Urinary bladder (tissue), 4 donors: ENCODE results near the gene C14orf132. TPM values are rescaled to one million over a fixed set of nuclear protein-coding genes. Genes with fewer than 3 reads are reported as not detected.

Experiments
- DNase-seq: peaks from one replicate; pipeline ENCODE4 v3.0.0-alpha.2; 2015; ENCODE audit errors: extremely low spot score
- H3K27ac ChIP-seq: one replicate; pipeline ENCODE4 v1.5.1; 2013; ENCODE audit warnings: low read depth, mild to moderate bottlenecking, moderate library complexity
- H3K36me3 ChIP-seq: one replicate; pipeline ENCODE4 v1.6.1; 2013; ENCODE audit warnings: mild to moderate bottlenecking, moderate library complexity; ENCODE audit not compliant: insufficient read depth
- H3K4me1 ChIP-seq: one replicate; pipeline ENCODE4 v1.6.1; 2013; ENCODE audit warnings: mild to moderate bottlenecking, moderate library complexity; ENCODE audit not compliant: insufficient read depth
- H3K4me3 ChIP-seq: one replicate; pipeline ENCODE4 v1.5.1; 2013; ENCODE audit warnings: low read depth, low read length
- WGBS: extraction: QIAGEN DNeasy Blood & Tissue Kit; methylation state at CpG from one replicate; pipeline ENCODE4 v1.1.7; 2013; 5-methylcytosine and 5-hydroxymethylcytosine counted together
- polyA plus RNA-seq: library from polyadenylated mRNA; stranded (reverse); fragments of 200-250 nt; gene quantifications from one replicate; pipeline ENCODE4 v1.2.3, GENCODE V29; 2013
- total RNA-seq: library from RNA; depleted of rRNA; stranded (reverse); fragments of >200 nt; gene quantifications from one replicate; pipeline ENCODE4 v1.2.3, GENCODE V29; 2014
- donor health status: healthy with polysubstance abuse.
- donor health status: healthy.

Gene C14orf132
- total and polyA plus RNA-seq, 2 donors: 18.7 to 26.2 TPM

DNA sequence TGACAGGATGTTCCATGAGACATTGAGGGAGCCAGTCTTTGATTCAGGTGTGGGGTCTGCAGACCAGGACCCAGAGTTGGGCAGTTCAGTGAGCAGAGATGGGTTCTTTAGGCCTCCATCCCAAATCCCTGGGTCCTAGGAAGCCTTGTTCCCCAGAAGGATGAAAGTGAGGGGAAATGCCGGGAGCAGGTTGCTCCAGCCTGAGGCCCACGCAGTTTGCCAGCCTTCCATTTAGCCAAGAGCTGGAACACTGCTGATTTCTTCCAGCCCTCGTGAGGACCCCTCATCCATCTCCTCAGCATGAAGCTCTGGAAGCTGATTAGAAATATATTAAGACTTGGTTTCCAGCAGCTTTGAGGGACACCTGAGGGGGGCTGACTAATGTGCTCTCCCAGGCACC lies 12.1 kb downstream of the C14orf132 start:
- DNase-seq: no peak
- no peak overlapping the region for H3K27ac ChIP-seq
- 96% methylated on average over 3 of the region's 3 CpGs for WGBS
- H3K4me3 ChIP-seq: no peak overlapping the region
- no peaks in the 10 kb centered on the region for H3K4me1 ChIP-seq
- H3K36me3 ChIP-seq: no peaks in the 10 kb centered on the region

DNA sequence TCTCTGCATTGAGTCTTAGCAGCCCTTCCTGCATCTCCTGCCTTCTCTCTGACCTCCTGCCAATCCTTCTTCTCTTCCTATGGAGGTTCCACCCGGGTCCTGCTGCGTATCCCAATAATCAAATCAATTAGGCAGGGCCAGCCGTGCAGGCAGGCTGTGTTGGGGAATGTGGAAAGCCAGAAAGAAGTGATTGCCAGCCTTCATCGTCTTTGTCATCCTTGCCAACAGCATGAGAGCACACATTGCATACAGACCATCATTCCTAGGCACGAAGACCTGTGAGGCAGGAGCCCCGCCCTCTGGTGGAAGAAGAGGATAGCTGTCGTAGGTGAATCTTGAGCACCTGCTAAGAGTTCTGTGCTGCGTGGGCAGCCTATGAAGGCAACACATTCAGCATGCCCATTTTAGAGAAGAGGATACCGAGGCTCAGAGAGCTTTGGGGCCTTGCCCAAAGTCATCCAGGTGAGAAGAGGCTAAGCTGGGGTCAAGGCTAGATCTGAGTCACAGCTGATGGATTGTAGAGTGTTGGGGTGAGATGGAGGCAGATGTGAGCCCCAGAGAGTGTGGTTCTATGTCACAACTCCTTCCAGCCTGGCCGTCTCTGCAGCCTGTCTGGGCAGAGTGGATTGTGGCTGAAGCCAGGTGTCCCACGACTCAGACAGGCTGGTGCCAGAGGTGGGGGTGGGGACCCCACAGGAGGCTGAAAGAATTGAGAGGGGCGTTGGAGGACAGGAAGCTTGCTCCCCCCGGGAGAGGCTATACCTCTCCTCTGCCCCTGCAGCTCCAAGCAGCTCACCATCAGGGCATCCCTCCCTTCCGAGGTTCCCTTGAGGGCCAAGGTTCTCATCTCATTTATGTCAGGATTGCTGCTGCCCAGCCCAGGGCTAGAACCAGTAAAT lies 12.7 kb downstream of the C14orf132 start:
- Histone ChIP-seq H3K36me3 (no peaks in the 10 kb centered on the region), H3K4me1 (no peaks in the 10 kb centered on the region), H3K4me3 (no peak overlapping the region), H3K27ac (no peak overlapping the region)
- WGBS: 82% methylated on average over 14 of the region's 14 CpGs
- no peak for DNase-seq

DNA sequence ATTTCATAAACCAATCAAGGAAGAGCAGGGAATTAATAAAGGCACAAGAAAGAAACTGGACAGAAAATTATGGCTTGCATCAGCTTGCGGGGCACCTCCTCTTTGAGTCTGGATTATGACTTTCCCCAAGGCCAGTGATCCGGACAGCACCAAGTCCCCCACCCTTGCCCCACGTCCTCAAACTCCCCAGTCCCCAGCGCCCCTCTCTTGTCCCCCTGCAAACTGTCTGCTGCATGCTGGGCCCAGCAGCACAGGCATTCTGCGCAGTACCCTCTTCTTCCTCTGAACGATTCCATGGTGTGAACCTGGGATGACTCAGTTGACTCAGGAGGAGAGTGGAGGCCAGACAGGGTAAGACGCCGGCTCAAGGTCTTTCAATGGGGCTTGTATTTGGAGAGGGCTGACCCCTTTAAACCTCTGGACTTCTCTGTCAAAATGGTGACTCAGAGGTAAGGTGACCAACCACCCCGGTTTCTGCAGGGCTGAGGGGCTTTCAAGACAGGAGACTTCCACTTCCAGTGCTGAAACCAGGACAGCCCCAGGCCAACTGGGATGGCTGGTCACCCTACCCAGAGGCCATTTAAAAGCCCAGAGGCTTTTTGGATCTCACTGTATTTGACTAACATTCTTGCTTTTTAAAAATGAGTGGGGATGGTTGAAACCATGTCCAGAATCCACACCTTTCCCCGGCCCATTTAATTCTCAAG lies 13.5 kb downstream of the C14orf132 start:
- Histone ChIP-seq H3K4me1 (no peaks in the 10 kb centered on the region), H3K36me3 (no peaks in the 10 kb centered on the region), H3K4me3 (no peak overlapping the region), H3K27ac (no peak overlapping the region)
- 89% methylated on average over 10 of the region's 10 CpGs for WGBS
- DNase-seq: no peak

DNA sequence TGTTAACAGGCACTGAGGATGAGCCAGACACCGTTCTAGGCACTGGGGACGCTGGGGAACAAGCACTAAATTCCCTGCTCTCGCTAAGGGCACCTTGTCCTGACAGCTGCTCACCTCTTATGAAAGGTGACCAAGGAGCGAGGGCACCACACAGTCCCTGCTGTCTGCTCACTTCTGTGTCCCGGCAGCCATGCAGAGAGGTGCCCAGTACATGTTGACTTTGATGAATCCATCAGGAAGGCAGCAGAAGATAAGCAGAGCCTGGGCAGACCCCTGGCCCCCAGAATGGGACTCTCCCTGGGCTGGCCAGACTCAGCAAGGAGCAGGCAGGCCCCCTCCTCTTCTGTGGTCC lies 14.1 kb downstream of the C14orf132 start:
- H3K4me1 ChIP-seq: no peaks in the 10 kb centered on the region
- H3K36me3 ChIP-seq: no peaks in the 10 kb centered on the region
- no peak for DNase-seq
- no peak overlapping the region for H3K27ac ChIP-seq
- no peak overlapping the region for H3K4me3 ChIP-seq
- WGBS: 87% methylated on average over 5 of the region's 5 CpGs

DNA sequence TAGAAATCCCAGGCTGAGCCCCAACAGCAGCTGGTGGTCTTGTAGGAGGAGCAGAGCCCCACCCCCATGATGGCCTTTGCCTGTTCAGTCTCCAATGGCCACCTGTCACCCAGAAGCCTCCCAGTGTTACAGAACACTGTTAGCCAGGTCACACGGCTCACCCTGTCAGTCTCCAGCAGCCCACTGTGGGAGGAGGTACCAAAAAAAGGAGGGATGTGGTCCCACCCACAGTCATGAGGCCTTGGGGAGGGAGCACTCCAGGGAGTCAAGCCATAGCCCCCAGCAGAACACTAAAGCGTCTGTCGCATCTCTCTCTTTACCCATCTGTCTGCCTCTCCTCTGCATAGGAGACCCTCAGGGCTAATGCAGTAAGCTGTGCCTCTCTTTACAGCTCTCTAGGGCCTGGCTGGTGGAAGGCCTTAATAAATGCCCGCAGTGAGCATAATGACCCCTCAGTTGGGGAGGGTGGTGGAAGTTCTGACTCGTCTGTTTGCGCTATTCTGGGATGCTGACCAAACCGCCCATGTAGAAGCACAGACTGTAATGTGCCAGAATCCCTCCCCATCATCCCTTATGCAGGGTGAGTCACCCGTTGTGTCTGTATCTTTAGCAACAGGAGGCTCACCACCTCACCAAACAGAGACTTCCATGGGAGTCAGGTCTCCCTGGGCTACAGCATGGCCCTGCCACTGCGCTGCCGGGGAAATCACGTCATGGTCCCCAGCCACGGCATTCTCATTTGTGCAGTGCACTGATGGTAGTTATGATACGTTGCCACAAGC lies 14.6 kb downstream of the C14orf132 start:
- DNase-seq: no peak
- Histone ChIP-seq H3K27ac (no peak overlapping the region), H3K4me1 (no peaks in the 10 kb centered on the region), H3K4me3 (no peak overlapping the region), H3K36me3 (no peaks in the 10 kb centered on the region)
- 41% methylated on average over 13 of the region's 13 CpGs for WGBS

DNA sequence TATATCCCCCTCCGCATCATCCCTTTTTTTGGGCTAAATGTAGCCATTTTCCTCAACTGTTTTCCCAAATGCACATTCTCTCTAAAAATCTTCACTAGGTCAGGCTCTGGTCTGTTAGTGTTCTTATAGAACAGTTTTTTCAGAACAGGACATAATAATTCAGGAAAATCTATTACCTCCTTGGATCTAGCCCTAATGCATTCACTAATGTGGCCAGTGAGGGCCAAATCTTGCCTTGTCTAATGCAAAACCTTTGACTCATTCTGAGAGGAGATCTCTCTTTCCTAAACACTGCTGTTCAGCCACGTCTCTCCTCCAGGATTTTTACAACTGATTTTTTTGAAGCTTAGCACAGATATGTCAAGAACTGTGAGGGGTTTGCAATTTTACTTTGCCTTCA lies 15.5 kb downstream of the C14orf132 start:
- Histone ChIP-seq H3K36me3 (no peaks in the 10 kb centered on the region), H3K4me1 (no peaks in the 10 kb centered on the region), H3K4me3 (no peak overlapping the region), H3K27ac (no peak overlapping the region)
- 72% methylated on average over 2 of the region's 2 CpGs for WGBS
- DNase-seq: no peak

DNA sequence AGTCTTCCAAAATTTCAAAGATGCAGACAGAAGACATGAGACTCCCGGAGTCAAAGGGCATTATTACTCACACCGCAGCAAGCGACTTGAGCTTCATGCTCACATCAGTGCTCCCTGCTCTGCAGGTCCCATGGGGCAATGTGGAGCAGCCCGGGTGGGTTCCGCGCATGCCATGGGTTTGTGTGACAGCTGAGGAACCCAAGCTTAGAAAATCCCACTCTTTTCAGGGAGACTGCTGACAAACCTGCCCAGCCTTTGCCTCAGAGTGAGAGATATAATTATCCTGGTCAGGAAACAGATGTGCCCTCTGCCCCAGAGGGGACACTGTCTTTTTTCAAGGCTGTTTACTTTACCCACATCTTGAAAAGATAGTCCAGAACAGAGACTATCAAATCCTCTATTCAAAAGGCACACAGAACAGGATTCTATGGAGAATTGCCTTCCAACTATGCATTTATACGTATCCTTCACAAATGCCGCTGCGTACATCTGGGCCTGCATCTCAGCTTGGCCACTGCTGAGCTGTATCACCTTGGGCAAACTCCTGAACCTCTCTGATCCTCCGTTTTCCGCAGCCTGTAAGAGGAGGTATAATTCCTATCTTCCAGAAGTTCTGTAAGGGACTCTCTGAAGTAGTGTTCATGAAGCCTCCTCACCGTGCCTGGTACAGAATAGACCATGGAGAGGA lies 16.0 kb downstream of the C14orf132 start:
- WGBS: 87% methylated on average over 12 of the region's 12 CpGs
- Histone ChIP-seq H3K36me3 (no peaks in the 10 kb centered on the region), H3K4me3 (no peak overlapping the region), H3K27ac (no peak overlapping the region), H3K4me1 (no peaks in the 10 kb centered on the region)
- DNase-seq: no peak

DNA sequence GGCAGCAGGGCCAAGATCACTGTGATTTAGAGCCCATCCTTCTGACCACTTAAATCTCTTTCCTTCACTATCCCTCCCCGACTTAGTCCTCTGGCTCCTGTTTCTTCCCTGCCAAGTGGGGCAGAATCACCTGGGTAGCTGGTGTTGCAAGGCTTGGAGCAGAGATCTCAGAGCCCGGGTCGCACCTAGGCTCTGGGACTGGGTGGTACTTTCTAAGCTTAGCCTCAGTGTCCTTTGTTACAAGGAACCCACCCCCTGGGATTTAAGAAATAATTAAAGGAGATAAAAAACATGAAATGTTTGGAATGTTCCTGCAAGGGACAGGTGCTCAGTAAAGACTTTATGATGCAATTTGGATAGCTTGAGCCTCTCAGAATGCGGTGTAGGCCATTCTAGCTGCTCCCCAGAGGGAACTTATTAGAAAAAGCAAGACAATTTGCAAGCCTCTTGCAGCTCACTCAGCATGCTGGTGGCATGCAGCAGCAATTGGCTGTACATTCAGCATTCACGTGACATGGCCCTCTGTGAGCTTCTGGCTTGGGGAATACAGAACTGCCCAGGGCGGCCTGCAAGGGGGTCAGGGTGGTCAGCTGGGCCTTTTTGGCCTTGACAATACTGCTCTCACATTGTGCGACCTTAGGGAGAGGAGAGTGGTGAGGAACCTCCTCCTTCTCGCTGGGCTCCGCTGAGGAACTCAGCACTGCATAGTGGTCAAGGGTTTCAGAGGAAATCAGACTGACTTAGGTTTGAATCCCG lies 16.8 kb downstream of the C14orf132 start:
- H3K27ac ChIP-seq: no peak overlapping the region
- 82% methylated on average over 10 of the region's 10 CpGs for WGBS
- no peaks in the 10 kb centered on the region for H3K36me3 ChIP-seq
- no peaks in the 10 kb centered on the region for H3K4me1 ChIP-seq
- no peak overlapping the region for H3K4me3 ChIP-seq
- no peak for DNase-seq

DNA sequence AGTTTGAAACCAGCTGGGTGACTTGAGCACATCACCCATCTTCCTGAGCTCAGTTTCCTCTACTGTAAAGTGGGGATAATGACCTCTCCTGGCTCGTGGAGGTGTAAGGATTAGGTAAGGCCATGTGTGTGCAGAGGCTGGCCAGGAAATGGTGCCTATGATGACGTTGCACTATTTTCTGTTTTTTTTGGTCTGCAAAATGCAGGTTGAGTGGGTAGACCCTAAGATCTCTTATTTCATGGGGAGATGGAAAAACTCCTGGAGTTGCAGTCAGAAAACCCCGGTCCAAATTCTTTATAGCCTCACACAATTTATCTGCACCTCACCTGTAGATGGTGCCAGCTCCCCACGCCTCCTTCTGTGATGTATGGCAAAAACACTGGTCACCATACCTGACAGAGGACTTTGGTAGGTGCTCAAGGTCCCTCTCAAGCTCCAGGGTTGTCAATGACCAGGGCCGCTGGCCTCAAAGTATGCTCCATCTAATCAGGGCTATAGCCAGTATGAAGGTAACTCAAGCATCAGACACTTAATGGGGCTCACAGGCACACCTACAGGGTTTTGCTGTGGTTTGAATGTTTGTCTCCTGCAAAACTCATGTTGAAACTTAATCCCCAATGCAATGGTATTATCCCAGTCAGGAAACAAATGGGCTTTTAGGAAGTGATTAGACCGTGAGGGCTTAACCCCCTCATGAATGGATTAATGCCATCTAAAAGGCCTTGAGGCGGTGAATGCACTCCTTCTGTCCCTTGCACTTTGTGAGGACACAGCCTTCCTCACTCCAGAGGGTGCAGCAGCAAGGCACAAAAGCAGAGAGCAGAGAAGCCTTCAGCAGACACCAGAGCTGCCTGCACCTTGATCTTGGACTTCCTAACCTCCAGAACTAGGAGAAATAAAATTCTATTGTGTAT lies 17.6 kb downstream of the C14orf132 start:
- no peak overlapping the region for H3K4me3 ChIP-seq
- DNase-seq: no peak
- 86% methylated on average over 7 of the region's 7 CpGs for WGBS
- no peak overlapping the region for H3K27ac ChIP-seq
- H3K4me1 ChIP-seq: no peaks in the 10 kb centered on the region
- H3K36me3 ChIP-seq: no peaks in the 10 kb centered on the region

DNA sequence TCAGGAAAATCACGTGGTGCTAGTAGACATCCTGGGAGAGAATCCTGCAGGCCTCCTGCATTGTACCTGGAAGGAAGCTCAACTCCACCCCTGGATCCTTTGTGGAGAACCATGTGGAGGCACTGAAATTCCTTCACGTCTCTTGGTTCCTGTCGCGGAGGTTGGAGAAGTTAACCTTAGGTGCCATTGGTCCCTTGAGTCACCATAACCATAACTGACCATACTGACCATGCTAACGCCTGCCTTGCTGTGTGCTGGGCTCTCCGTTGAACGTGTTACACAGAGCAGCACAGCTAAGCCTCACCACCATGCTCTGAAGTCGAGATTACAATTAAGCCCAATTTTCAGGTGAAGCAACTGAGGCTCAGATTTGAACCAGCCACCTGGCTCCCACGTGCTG lies 18.6 kb downstream of the C14orf132 start:
- Histone ChIP-seq H3K27ac (no peak overlapping the region), H3K4me1 (no peaks in the 10 kb centered on the region), H3K36me3 (no peaks in the 10 kb centered on the region), H3K4me3 (no peak overlapping the region)
- WGBS: 94% methylated on average over 9 of the region's 9 CpGs
- no peak for DNase-seq

DNA sequence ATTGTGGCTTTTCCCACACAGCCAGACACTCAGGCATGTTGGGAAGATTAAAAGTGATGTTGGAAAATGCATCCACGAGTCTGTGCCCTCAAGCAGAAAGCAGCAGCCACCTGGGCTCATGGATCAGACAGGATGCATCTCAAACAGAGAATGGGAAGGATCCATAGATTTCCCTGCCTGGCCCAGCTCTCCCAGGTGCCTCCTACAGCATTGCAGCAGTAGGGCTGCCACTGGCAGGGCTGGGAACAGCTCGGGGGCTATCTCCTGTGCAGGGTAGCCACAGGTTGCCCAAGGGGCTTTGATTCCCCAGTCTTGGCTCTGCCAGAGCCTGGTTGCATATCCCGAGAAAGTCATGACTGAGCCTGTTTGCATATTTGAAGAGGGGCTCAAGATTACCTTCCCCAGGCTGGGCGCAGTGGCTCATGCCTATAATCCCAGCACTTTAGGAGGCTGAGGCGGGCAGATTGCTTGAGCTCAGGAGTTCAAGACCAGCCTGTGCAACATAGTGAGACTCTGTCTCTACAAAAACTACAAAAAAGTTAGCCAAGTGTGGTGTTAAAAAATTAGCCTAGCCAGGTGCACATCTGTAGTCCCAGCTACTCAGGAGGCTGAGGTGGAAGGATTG lies 19.5 kb downstream of the C14orf132 start:
- Histone ChIP-seq H3K4me3 (no peak overlapping the region), H3K36me3 (no peaks in the 10 kb centered on the region), H3K4me1 (no peaks in the 10 kb centered on the region), H3K27ac (no peak overlapping the region)
- WGBS: 89% methylated on average over 5 of the region's 5 CpGs
- no peak for DNase-seq
